Activated naive CD4-positive, alpha-beta T cell (primary cell): Measurements from ENCODE around the gene AGAP2.

Source experiments
- DNase-seq, 4 experiments: peaks; one replicate each; lab custom pipeline; 2025; lab: John Stamatoyannopoulos, UW

The AGAP2 gene

DNA sequence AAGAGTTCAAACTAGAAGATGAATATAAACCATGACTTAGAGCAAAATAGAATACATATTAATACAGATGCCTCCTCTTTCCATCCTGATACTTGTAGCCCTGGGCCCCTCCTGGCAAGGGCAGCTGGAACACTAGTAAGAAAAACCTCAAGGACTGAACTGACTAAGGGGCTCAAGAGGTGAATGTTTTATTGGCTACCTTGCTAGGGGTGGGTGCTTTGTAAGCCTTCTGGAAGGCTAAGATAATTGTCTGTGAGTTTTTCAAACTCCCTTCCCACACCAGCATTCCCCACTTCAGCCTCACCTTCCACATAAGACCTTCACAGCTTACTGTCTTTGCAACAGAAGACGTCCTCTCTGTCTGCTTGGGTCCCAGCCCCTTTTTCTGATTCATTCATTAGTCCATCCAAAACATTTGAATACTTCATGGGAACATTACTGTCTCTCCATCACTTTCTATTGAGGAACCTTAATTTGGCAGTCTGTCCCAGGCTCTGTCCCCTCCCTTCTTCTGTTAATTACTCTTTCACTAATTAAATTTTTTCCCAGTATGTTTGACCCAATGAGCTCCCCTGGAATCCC, 15.3 kb upstream of the AGAP2 start:
- DNase-seq: no peak

DNA sequence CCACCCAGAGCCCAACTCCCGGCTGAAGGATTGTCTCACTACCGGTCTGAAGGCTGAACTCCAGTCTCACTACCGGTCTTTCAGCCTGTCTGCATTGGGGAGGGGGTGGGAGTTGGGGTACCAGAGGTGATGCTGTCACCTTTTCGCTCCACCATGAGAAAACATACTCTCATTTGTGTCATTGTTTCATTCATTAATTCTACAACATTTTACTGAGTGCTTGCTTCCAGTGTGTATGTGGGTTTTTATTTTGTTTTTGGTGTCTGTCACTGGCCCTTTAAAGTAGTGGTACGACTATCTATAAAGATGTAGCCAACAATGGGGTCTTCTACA, 14.1 kb upstream of the AGAP2 start:
- DNase-seq: no peak

DNA sequence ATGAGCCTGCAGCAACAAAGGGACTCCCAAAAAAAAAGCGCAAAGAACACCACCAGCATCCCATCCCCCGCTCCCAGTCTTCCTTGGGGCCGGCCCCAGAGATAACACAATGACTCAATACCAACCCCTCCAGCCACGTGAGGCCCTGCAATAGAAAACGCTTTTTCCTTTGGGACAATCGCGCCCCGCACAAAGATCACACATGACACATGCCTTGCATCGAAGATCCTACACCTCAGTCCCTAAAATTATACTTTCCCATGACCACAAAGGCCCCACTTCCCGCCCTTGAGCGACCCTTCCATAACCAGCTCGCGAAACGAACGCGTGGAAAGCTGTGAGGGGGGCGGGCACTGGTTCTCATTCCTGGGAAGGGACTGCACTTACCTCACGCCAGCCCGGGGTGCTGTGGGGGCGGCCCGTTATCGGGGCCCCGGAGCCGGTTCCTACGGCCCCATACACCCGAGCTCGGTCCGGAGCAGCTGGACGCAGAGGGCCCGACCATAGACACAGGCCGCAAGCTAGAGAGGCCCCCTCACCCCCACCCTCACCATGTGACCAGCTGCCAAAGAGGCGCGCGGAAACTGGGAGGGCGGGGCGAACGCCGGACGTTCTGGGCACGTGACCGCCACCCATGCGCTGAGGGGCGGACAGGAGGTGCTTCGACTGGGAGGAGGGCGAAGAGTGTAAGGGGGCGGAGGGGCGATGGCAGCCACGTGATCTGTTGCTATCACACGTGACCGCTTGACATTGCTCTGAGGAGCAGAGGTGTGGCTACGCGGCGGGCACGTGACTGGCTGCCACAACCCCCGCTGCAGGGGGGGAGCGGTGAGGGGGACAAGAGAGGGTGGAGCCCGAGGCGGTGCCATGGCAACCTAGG, 13.5 kb upstream of the AGAP2 start, which contains the start of gene CDK4:
TSS of gene CDK4 (minus strand) at position 523 of the 880 bp plus-strand sequence. CDS start 593 bp downstream, outside the sequence.
- peak; percentile 90 to 98 (median 96) for DNase-seq

DNA sequence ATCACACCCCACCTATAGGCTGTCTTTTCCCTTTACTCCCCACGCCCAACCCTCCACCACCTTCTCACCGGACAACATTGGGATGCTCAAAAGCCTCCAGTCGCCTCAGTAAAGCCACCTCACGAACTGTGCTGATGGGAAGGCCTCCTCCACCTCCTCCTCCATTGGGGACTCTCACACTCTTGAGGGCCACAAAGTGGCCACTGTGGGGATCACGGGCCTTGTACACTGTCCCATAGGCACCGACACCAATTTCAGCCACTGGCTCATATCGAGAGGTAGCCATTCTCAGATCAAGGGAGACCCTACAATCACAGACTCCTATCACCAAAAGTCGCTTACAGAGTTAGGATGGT, 12.9 kb upstream of the AGAP2 start:
- DNase-seq: no peak

DNA sequence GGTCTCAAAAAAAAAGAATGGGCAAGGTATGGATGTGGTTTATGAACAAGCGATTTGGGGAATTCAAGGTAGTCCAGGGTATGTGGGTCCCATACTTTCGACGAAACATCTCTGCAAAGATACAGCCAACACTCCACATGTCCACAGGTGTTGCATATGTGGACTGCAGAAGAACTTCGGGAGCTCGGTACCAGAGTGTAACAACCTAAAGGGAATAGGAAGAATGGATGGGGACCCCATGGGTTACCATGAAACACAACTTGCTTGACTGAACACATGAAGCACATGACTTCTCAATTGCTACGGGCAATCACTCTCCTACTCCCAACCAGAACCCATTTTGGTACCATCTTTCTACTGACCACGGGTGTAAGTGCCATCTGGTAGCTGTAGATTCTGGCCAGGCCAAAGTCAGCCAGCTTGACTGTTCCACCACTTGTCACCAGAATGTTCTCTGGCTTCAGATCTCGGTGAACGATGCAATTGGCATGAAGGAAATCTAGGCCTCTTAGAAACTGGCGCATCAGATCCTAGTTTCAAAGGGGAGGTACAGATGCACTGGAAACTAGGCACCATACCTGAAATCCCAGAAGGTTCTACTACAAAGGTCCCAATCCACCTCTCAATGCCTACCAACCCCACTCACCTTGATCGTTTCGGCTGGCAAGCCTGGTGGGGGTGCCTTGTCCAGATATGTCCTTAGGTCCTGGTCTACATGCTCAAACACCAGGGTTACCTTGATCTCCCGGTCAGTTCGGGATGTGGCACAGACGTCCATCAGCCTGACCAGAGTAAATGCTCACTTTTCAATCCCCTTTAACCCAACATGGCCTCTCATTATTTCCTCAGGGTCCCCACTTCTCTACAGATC, 12.3 kb upstream of the AGAP2 start:
- no peak for DNase-seq

DNA sequence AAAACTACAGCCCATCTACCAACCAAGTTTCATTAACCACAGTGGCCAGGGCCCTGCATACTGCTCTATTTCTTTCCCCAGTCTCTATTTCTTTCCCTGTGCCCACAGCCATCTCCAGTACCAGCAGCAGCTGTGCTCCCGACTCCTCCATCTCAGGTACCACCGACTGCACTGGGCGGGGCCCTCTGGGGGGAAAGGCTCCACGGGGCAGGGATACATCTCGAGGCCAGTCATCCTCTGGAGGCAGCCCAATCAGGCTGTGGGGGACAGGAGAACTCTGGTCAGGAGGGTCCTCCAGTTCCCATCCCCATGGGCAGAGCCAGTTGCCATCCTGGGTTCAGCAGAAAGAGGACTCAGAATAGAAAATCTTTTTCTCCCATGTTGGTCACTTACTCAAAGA, 10.5 kb upstream of the AGAP2 start:
- no peak for DNase-seq

DNA sequence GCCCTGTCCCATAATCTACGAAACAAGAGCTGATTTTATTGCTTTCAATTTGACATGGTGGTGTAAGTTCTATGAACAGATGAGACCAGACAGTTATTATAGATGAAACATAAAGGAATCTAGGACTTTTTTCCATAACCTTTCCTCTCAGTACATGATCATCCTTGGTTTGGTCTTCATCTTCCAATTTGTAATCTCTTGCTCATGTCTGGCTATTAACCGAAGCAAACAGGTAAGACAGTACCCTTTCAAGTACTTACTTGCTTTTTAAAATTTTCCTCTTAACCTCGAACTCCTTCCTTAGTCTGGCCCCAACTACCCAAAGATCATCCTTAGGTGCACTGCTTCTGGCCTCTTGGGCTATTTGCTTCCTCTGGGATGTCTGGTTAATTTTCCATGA, 7.5 kb upstream of the AGAP2 start:
- no peak for DNase-seq

DNA sequence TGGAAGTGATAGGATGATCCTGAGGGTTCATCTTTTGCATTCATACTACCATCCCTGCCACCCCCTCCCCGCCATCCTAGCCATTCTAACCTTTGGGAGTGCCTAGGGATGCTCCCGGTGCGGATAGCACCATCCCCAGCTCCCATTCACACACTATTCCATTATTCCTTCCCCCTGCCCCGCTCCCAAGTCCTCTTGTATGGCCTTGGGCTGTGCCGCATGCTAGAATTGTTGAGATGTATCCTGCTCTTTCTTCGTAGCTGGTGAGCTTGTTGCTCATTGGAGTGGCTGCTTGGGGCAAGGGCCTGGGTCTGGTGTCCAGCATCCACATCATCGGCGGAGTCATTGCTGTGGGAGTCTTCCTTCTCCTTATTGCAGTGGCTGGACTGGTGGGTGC, 6.9 kb upstream of the AGAP2 start:
- DNase-seq: no peak

DNA sequence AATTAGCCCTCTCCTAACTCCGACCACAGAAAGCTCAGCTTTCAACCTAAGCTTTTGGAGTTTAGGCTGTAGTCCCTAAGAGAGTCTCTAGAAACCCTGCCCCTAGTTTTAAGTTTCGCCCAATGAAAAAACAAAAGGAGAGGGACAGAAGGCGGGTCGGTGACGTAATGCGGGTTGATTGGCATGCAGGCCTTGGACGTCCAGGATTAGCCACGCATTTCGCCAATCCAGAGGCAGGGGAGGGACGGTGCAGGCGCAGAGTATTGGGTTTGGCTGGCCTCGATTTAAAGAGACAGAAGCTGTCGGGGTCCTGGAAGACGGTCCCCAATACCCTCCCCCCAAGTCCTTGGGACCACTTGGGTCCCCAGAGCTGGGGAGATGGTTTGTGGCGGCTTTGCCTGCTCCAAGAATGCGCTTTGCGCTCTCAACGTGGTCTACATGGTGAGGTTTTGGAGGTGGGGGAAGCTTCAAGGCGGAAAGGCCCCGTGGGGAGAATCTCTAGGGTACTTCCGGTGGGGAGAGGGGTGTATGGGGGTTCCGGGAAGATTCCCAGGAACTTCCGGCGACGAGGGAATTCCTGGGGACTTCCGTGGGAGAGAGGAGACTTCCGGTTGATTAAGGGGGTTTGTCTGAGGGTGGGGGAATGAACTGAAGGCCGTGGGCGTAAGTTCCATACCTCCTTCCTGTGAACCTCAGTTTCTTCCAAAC, 6.4 kb upstream of the AGAP2 start, which contains the start of gene TSPAN31:
TSS of gene TSPAN31 (plus strand) at position 263 of the 708 bp plus-strand sequence. CDS start at position 379, 116 bp downstream.
- peak; percentile 60 to 87 (median 78) for DNase-seq

DNA sequence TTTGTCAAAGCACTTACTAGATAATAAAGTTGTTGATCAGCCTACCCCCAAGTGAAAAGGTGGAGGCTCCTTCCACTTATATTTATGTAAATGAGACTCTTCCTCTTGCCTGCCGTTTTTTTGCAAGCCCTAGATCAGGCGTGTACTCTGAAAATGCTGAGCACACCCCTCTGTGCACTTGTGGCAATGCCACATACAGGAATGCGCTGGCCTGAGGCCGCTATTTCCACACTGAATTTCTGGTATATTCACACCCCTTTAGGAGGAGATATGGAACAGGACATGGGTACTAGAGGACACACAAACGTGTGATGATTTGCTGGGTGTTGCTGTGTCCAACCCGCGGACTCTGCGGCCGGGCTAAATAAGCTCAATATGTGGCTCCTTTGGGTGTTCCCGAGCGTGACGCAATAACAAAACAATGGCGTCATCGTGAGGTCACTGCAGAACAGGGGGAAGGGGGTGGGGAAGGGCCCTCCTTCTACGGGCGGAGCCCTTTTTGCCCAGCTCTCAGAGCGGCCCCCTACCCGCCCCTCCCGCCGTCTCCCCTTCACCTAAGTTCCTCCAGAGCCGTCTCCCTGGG, 5.7 kb upstream of the AGAP2 start:
- DNase-seq: peak; percentile 42 to 63 (median 54)

DNA sequence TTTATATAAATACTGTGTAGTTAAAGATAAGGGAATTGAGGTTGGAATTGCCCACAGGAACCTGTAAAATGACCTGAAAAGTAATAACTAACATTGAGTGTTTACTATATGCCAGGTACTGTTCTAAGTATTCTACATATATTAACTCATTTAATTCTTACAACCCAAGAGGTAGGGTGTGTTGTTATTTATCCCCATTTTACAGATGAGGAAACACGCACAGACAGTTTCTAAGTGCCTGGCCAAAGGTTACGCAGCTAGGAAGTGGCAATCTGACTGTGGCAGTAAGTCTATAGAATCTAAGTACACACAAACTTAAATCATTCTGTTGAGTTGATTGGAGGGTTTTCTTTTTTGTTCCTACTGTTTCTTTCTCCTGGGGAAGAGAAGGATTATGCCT, 5.2 kb upstream of the AGAP2 start:
- DNase-seq: no peak

DNA sequence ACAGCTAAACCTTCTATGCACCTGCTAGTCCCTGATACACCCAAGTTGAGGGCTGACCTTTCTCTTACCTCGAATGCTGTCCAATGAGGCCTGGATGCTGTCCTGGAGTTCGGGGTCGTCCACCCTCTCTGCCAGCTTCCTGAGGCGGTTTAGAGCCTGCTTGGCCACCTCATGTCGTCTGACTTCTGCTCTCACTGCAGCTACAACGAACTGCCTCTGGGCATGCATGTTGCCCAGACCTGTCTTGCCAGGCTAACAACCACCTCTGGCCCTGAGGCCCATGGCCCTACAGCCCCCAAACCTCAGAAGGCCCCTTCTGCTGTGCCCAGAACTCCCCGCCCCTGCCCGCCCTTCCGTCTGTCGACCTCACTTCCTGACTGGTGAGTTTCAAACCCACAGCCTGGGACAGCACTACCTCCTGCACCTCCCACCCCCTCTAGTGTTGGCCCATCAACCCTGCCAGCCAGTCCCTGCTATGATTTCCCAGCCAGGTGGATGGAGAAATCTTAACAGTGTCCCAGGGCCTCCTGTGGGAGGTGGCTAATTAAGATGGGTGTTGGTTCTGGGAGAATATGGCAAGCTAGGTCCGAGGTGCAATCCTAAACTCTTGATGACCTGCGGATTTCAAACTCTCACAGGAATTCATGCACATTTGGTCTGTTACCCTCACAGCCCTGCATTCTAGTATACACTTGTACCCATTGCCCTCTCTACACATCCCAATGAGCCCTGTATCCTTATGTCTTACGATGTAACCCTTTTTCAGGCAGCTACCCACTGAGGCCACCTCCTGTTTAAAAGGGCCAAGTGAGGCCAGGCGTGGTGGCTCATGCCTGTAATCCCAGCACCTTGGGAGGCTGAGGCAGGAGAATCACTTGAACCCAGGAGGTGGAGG, 3.5 kb upstream of the AGAP2 start:
- DNase-seq: peak in 3 of 4 experiments; percentile 32 to 62 (median 54)

DNA sequence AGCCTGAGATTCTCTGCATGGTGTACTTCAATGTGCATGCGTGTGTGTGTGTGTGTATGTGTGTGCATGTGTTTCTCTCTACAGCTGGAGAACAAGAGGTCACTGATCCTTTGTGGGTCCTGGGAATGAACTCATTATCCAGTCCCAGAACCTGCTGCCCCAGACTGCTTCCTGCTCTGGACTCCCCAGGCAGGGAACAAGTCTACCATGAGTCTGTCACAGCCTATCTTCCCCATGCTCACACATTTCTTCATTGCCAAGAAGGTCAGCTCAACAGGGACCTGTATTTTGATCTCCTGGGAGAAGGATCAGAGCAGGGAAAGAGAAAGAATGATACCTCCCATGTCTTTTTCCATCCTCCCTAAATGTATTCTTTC, 2.9 kb upstream of the AGAP2 start:
- DNase-seq: no peak

DNA sequence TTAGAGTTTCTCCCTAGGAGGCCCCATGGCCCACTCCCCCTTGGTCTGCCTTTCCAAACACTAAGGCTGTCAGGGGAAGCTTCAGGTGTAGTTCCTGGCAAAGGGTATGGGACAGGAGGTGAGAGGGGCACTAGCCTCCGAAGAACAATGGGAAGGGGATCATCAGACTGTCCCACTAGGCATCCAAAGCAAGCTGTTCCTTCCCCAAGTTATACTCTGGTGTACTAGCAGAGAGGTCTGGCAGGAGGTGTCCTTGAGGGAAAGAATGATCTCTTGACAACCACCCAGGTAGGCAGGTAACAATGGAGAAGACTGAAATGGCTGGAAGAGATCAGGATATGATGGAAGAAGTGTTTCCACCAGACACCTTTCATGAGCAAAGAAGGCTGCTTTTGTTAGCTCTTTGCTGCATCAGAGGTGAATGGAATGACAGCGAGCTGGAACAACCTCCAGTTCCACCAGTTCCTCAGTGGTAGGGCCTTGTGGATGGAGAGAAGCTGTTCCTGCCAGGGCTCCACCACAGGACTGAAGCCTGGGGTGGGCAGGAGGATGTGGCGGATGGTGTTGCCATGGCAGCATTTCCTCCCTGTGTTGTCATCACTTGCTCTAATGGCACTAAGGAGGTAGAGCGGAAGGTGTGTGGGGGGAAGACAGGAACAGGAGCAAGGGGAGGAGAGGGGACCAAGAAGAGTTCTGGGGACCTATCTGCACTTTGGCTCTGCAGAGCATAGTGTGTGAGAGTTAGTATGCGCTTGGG, 2.3 kb upstream of the AGAP2 start:
- peak in 2 of 4 experiments; percentile 49 to 66 for DNase-seq

DNA sequence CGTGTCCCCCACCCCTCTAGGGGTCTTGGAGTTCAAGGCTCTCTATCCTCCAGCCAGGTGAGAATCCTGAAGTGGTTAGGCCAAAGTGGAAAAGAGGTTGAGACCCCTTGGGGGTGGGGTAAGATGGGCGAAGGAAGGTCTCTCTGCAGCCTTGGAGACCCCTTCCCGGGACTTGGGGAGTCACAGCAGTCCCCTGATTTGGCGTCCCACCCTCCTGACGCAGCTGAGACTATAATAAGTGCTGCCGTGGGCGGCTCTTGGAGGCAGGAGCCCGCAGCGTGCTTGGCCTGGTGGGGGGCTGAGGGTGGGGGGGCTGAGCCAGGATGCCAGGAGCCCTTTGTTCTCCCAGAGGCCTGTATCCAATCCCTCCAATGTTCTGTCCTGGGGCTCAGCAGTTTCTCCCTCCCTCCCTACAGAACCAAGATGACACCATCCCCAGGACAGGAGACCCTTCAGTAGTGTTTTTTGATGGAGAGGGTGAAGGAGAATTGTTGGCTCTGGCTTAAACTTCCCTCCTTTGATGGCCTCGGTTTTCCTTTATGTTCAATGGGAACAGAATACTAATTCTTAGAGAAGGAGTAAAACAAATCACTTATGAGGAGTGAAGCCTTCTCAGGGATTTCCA, 1.5 kb upstream of the AGAP2 start:
- DNase-seq: no peak

DNA sequence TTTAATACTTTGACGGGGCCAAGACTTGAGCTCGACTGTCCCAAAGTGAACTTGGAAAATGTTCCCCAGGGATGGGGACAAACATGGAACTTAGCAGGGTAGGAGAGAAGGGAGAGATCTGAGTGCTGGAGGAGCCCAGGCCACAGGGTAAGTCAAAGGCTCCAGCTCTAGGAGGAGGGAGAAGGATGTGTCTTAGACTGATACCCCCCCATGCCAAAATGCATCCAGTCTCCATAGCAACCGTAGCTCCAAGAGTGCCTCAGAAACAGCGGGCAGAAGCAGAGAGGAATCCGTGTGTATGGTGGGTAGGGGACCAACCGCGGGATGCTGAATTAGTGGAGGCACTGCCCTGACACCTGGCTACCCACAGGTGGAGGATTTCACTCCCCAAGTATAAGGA, 845 bp upstream of the AGAP2 start:
- no peak for DNase-seq

DNA sequence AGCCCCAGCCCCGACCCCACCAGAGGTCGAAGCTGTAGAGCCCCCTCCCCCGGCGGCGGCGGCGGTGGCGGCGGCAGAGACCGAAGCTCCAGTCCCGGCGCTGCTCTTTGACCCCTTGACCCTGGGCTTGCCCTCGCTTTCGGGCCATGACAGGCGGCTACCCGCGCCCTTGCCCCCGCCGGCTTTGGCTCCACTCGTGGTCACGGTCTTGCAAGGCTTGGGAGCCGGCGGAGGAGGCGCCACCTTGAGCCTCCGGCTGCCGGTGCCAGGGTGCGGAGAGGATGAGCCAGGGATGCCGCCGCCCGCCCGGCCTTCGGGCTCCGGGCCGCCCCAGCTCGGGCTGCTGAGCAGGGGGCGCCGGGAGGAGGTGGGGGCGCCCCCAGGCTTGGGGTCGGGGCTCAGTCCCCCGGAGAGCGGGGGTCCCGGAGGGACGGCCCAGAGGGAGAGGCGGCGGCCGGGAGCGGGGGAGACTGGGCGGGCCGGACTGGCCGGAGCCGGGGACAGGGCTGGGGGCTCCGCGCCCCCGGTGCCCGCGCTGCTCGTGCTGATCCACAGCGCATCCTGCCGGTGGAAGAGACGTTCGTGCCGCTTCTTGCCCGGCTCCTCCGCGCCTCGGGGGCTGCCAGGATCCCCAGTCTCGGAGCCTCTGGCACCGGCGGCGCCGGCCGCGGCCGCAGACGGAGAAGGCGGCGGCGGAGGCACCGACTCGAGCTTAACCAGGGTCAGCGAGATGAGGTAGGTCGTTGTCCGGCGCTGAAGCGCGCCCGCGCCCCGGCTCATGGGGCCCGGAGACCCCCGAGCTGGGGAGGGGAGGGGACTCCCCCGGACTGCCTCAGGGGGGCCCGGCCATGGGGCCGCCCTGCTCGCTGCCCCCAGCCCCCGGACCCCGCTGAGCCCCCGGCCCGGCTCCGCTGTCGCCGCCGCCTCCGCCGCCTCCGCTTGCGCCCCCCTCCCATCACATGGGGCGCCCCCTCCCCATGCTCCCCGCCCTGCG, 778 bp downstream of the AGAP2 start:
- DNase-seq: no peak
